ENCODE measurements around the gene LAMTOR2. TPM values are rescaled to one million over a fixed set of nuclear protein-coding genes. Genes with fewer than 3 reads are reported as not detected.

The LAMTOR2 gene
- total and polyA plus RNA-seq, 9 of the 15 experiments (the other 6 are each of a cell fraction or from before 2014, with no cell fraction given): 39.0 to 161 (median 74.6) TPM

DNA sequence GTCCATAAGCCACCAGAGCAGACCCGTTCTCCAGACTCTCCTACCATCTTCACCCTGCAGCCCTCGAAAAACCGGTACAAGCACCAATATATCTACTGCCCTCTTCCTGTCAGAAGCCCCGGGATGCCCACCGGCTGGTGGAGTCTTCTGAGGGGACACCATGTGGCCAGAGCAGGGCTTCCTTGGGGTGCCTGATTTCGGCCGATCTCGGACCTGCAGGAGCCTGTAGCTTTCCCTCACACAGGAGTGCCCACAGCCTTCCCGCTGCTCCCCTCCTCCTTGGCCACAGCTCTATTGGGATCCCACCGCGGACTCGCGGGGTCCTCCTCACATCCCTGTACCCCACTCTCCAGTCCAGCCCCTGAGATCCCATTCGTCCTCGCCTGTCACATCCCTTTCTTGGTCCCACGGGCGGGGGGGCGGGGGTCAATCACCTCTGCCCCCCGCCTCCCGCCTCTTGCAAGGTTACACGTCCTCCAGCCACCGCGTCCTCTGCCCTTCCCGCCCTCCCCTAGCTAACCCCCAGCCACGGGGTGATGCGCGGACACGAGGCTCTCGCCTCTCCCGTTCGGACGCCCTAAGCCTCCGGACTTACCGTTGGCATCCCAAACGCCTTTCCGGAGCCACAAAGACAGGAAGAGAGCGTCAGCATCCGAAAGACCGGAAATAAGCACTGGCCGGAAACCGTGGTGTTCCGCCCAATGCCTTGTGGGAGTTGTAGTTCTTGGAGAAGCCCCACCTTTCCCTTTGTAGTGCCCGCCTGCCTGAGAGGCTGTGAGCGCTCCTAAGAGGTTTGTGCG lies 34.1 kb upstream of the LAMTOR2 start, which contains the start of gene SSR2 (continued):
- no peak for TF ChIP-seq ESRRB (CRISPR knock-in tag; IDR thresholded peaks at IDR 0.05; ENCODE audit: borderline replicate concordance)
- peak; percentile 86 for TF ChIP-seq ETV1 (tag; conservative IDR thresholded peaks at IDR 0.05; ENCODE audit: low read depth)
- no peak for TF ChIP-seq PREB (CRISPR knock-in tag; IDR thresholded peaks at IDR 0.05)
- 0 out of 2 replicates have a peak, but pooled peaks have one; percentile 2 for TF ChIP-seq MAX (CRISPR knock-in tag; IDR thresholded peaks at IDR 0.05)
- TF ChIP-seq CTCFL (IDR thresholded peaks at IDR 0.05; ENCODE audit: borderline replicate concordance, insufficient read depth, low read depth, low read length, poor library complexity, severe bottlenecking): no peak
- TF ChIP-seq, protein P1, sequence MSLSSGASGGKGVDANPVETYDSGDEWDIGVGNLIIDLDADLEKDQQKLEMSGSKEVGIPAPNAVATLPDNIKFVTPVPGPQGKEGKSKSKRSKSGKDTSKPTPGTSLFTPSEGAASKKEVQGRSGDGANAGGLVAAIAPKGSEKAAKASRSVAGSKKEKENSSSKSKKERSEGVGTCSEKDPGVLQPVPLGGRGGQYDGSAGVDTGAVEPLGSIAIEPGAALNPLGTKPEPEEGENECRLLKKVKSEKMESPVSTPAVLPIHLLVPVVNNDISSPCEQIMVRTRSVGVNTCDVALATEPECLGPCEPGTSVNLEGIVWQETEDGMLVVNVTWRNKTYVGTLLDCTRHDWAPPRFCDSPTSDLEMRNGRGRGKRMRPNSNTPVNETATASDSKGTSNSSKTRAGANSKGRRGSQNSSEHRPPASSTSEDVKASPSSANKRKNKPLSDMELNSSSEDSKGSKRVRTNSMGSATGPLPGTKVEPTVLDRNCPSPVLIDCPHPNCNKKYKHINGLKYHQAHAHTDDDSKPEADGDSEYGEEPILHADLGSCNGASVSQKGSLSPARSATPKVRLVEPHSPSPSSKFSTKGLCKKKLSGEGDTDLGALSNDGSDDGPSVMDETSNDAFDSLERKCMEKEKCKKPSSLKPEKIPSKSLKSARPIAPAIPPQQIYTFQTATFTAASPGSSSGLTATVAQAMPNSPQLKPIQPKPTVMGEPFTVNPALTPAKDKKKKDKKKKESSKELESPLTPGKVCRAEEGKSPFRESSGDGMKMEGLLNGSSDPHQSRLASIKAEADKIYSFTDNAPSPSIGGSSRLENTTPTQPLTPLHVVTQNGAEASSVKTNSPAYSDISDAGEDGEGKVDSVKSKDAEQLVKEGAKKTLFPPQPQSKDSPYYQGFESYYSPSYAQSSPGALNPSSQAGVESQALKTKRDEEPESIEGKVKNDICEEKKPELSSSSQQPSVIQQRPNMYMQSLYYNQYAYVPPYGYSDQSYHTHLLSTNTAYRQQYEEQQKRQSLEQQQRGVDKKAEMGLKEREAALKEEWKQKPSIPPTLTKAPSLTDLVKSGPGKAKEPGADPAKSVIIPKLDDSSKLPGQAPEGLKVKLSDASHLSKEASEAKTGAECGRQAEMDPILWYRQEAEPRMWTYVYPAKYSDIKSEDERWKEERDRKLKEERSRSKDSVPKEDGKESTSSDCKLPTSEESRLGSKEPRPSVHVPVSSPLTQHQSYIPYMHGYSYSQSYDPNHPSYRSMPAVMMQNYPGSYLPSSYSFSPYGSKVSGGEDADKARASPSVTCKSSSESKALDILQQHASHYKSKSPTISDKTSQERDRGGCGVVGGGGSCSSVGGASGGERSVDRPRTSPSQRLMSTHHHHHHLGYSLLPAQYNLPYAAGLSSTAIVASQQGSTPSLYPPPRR (CRISPR knock-in tag; IDR thresholded peaks at IDR 0.05; ENCODE audit: borderline replicate concordance): no peak
- TF ChIP-seq ATF7 (IDR thresholded peaks at IDR 0.05): no peak
- no peak for TF ChIP-seq FOXP1 (CRISPR knock-in tag; IDR thresholded peaks at IDR 0.05)
- TF ChIP-seq IFI16 (CRISPR knock-in tag; IDR thresholded peaks at IDR 0.05): no peak
- TF ChIP-seq MYNN (IDR thresholded peaks at IDR 0.05): no peak
- TF ChIP-seq MYNN (CRISPR knock-in tag; IDR thresholded peaks at IDR 0.05): no peak
- no peak for TF ChIP-seq FOSL1 (tag; conservative IDR thresholded peaks at IDR 0.05)
- peak; percentile 67 for TF ChIP-seq MYC (IDR thresholded peaks at IDR 0.05; ENCODE audit: low read depth, low read length)
- TF ChIP-seq MYC (CRISPR knock-in tag; IDR thresholded peaks at IDR 0.05; ENCODE audit: borderline replicate concordance, low read depth): no peak
- no peak for TF ChIP-seq HINFP (tag; conservative IDR thresholded peaks at IDR 0.05; ENCODE audit: low read depth)
- TF ChIP-seq CCAR2 (IDR thresholded peaks at IDR 0.05; ENCODE audit: low read depth, low read length): no peak
- TF ChIP-seq HOXB6 (CRISPR knock-in tag; IDR thresholded peaks at IDR 0.05; ENCODE audit: borderline replicate concordance): no peak
